HG03066 (cell line): ENCODE results near the gene COL4A3.
"Not testable (repeated sequence)": the region's sequence is repeated elsewhere in the genome, so short reads cannot be mapped to it uniquely, and the experiment has no call there.

ENCODE experiments used
- ATAC-seq: cut with Tn5 transposase; IDR thresholded peaks from one replicate; pipeline ENCODE4 v1.9.1; 2021; ENCODE audit warnings: low read depth; ENCODE audit not compliant: unreplicated experiment

COL4A3 gene

DNA sequence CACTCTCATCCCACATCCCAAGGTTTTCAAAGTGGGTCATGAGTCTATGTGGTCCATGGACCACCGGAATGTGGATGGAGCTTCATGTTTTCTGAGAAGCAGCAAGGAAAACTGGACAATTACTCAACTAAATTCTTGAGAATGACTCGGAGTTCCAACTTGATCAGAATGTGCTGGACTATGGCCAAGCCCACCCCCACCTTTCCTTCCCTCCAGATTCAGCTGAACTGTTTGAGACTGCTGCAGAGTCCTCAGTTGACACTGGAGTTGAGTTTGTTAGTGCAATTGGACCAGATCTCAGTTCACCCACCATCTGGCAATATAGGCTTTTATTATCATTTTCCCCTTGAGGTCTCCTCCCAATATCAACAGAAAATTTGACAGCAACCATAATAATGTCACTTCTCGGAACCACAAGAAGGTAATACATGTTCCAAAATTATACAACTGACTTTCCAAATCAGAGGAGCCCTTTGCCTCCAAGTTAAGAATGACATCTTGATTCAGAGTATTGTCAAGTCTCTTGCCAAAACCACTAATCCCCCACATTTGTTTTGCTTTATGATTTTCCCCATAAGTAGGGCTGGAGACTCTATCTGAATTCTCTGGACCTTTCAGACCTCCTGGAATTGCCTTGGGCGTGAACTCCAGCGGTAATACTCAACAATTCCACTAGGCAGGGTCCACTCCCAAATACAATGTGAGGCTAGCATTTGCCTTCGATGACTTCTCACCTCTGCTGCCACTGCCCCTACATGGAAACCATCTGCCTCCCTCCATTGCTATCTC, 9.2 kb upstream of the COL4A3 start:
- ATAC-seq: no peak

DNA sequence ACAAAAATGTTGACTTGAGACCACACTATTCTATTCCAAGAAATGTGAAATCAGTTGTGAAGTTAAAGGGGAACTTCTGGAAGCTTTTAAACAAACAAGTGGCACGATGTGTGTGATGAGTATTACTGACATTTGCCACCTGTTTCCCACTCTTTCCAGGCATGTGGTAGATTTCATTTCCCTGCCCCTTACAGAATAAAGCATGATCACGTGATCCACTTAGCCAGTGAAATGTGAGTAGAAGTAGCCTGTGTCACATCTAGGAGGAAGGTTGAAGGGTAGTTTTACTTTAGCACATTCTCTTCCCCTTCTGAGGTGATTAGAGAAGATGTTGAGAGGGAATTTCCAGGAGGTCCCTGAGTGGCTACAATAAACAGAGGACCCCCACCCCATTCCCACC, 4.3 kb upstream of the COL4A3 start:
- no peak for ATAC-seq

- ATAC-seq: no peak
Measured at GRCh38 chr2:227161947-227162346, 2.5 kb upstream of the COL4A3 start.

DNA sequence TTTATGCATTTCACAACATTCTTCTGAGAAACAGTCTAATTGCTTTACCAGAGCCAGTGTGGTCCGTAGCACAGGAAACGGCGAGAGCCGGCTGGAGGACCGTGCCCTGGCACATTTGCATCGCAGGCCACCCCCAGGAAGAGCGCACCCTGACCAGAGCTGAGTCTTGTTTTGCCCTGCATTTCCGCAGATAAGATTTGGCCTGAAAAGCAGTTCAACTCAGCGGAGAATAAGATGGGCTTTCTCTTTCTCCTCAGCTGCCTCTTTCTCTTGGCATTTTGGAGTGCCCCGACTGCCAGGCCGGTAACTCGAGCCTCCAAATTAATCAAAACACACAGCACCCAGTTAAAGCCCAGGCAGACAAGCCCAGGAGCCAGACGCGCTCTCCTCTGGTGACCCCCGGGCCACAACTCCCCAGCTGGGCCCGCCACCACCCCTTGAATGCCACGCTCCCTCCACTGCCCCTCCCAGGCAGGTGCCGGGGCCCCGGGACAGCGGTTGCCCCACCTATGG, 883 bp upstream of the COL4A3 start:
- peak; percentile 71 for ATAC-seq

GRCh38 chr2:227164763-227165291, 403 bp downstream of the COL4A3 start:
- ATAC-seq: peak; percentile 50

DNA sequence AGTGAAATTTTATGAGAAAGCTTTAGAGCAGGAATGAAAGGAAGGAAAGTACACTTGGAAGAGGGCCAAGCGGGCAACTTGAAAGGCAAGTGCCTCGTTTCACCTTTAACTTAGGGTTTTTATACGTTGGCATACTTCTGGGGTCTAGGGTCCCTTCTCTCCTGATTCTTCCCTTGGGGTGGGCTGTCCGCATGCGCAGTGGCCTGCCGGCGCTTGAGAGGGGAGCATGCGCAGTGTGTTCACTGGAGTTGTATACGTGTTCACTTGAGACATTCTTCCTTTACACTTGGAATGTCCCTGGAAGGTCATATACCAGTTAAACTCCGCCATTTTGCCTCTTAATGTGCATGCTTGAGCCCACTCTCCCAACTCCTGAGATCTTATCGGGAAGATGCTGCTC, 7.4 kb downstream of the COL4A3 start:
- ATAC-seq: not testable (repeated sequence)

GRCh38 chr2:227177592-227178336, 13.3 kb downstream of the COL4A3 start:
- no peak for ATAC-seq

DNA sequence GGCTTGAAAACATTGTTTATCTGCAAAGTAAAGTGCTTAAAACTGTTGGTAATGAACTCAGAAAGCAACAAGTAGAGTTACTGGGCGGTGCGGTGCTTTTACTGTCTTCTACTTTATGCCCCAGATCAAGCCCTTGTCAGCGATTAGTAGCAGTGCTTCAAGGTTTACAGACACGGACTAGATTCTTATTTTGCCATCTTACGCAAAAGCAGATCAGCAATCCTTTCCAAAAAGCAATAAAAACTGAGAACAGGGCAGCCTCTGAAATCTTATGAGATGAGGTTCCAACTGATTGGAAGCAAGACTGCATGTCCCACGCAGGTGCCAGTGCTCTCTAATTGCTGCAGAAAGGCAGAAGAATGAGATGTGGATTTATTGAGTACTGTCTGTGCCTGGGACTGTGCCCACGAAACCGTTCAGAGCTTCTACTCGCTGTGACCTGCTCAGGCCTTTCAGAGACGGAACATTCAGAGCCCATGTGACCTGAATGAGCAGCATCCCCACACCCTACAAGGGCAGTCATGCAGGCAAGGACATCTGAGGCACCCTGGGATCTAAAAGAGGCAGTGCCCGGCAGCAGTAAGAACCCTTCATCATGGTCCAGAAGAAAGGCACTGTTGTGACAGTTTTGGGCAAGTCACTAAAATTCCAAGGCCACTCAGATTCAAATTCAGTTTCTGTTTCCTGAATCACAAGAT, 15.7 kb downstream of the COL4A3 start:
- ATAC-seq: no peak

GRCh38 chr2:227180770-227181169, 16.3 kb downstream of the COL4A3 start:
- no peak for ATAC-seq

GRCh38 chr2:227182765-227183164, 18.3 kb downstream of the COL4A3 start:
- ATAC-seq: no peak

DNA sequence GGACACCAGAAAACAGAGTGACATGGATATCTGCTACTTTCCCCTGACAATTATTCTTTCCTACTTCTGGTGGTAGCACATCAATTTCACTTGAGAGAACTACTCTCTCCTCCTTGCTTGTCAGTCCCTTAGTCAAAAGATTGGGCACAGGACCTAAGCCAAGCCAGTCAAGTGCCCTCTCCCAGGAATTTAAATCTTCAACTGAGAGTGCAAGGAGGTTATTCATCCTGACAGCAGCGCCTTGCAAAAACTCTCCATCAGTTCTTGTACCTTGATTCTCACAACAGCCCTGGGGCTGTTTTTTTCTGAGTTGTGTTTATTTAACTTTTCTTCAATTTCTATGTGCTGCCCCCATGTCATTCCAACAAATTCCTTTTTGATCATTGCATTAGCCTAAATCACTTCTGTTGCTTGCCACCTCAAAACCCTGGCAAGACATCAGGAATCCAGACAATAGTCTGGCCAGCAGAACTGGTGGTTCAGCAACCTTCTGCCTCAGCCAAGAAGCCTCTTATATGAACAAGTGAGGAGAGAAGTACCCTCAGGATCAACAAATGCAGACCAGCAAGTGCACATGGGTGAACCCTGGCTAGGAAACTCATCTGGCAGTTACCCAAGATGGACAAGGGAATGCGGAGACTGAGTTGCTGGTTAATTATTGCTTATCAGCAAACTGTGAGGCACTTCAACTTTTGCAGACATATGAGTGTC, 19.4 kb downstream of the COL4A3 start:
- no peak for ATAC-seq

DNA sequence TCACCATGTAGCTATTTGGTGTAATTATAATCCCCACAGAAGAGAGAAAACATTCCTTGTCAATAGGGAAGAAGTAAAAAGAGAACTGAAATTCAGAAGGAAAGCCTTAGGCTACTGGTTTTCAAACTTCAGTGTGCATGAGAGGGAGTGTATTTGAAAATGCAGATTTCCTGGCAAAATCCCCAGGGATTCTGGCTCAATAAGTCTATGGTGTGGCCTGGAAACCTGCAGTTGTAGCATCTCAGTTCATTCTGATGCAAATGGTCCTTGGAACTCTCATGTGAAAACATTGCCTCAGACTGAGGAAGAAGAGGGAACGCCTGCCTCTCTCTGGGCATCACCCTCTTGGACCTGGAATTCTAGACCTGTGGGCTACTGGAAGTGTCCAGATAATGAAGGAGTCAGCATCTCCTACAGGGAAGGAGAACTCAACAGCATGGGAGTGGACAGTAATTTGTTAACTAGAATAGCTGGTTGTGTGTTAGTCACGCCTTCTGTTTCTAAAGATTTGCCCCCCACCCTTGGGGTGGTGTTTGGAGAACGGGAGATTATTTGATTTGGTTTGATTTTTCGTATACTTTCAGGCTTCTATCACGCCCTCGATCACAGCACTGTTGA, 21.3 kb downstream of the COL4A3 start:
- ATAC-seq: no peak

- no peak for ATAC-seq
Measured at GRCh38 chr2:227186751-227187150, 22.3 kb downstream of the COL4A3 start.

GRCh38 chr2:227188292-227188691, 23.9 kb downstream of the COL4A3 start:
- no peak for ATAC-seq

GRCh38 chr2:227191367-227191766, 26.9 kb downstream of the COL4A3 start:
- no peak for ATAC-seq

DNA sequence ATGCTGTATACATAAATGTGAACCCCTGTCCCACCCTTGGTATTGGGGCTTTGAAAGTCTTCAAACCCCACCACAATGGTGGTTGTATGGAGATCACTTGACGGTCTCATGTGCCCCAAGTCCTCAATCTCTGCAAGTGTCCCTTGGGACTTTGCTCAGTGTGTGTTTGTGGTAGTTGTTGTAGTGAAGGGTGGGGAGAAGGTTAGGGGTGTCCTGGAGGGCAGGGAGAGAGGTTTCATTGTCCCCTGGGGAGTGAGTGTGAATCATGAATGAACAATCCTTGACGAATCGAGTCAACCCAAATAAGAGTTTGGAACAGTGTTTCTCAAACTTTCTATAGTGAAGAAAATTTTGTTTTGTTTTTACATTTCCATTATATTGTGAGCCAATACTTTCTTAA, 28.1 kb downstream of the COL4A3 start:
- no peak for ATAC-seq

DNA sequence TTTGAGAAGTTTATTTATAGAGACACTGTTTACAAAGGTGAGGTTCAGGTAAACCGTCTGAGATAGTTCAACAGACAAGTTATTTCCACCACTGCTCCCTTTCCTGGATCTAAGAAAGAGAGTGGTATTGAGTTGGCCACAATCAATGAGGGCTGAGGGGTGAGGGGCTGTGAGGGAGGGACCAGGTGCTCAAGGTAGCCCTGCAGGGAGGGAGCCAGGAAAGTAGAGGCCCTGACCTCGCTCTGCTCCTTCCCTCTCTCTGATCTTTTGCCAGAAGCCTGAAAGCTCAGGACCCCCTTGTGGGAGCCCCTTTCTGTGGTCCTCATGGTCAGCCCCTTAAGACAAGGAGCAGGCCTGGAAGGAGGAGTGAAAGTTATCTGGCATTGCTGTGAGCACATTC, 29.8 kb downstream of the COL4A3 start:
- ATAC-seq: no peak

DNA sequence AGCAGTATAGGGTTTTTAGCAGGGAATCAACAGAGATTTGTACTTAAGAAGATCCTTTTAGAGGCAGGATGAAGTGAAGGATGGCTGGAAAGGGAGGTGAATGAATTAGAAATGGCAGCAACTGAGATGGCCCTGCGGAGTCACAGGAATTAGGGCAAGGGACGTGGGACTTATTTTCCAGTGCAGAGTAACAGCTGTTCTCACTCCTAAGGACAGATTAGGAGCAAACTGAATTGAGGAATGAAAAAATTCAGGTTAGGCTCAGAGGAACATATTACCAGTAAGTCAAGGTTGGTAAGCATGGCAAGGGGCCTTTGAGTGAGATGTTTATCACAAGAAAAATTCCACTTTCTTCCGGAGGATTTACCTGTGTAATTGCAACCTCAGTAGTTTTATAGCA, 34.4 kb downstream of the COL4A3 start:
- no peak for ATAC-seq

GRCh38 chr2:227201771-227202170, 37.3 kb downstream of the COL4A3 start:
- no peak for ATAC-seq

DNA sequence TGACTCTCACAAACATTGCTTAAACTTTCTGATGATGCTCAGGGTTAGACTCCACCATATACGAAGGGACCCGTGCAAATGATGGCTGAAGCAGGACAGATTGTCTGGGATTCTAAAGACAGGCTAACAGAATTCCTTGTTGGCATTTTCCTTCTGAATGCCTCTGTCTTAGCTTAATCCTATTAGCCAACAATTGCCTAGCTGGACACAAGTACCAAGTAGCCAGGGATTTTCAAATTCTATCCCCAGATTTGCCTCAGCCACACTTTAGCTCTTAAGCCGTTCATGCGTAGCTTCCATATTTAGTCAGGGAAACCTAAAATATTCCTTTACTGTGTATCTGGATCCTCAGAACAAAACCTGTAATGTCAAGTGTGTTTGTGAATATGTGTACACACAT, 40.0 kb downstream of the COL4A3 start:
- no peak for ATAC-seq
